Testis (tissue), 3 donors: Measurements from ENCODE around the gene RAB27B. TPM values are rescaled to one million over a fixed set of nuclear protein-coding genes. Genes with fewer than 3 reads are reported as not detected.

Source experiments
- DNase-seq: peaks from one replicate; pipeline ENCODE4 v3.0.0-alpha.2; 2019
- H3K27ac ChIP-seq, 2 donors: fragments of 200-600 bp; sonication (generic); one replicate each; pipeline ENCODE4 v1.5.1; 2019
- H3K27me3 ChIP-seq: fragments of 200-600 bp; sonication (generic); one replicate; pipeline ENCODE4 v1.5.1; 2019
- H3K36me3 ChIP-seq: fragments of 200-600 bp; sonication (generic); one replicate; pipeline ENCODE4 v1.5.1; 2017; ENCODE audit warnings: low read depth; ENCODE audit errors: missing control alignments
- H3K4me1 ChIP-seq: fragments of 200-600 bp; sonication (generic); one replicate; pipeline ENCODE4 v1.5.1; 2019
- H3K4me3 ChIP-seq, 2 donors: fragments of 200-600 bp; sonication (generic); one replicate each; pipeline ENCODE4 v1.5.1; 2017 to 2019
- H3K9me3 ChIP-seq: fragments of 200-600 bp; sonication (generic); one replicate; pipeline ENCODE4 v1.5.1; 2017
- CTCF ChIP-seq, 3 experiments: fragments of 450-650 bp in 2 of 3; fragments of 200-600 bp in 1 of 3; sonication (generic) in 1 of 3; IDR thresholded peaks; one replicate each; pipeline ENCODE4 v1.5.1; 2016 to 2019; ENCODE audit warnings: antibody characterized with exemption in 3 of 3, mild to moderate bottlenecking in 2 of 3, moderate library complexity in 1 of 3
- POLR2A ChIP-seq: fragments of 450-650 bp; IDR thresholded peaks from one replicate; pipeline ENCODE4 v1.6.1; 2017; ENCODE audit warnings: antibody characterized with exemption, mild to moderate bottlenecking, moderate library complexity
- WGBS, 2 donors: methylation state at CpG; one replicate each; pipeline ENCODE4 v1.1.5; 2018; 5-methylcytosine and 5-hydroxymethylcytosine counted together
- intact Hi-C: fragments of 100-400 bp; cut with DNase I; formaldehyde crosslinking; loops from one replicate; pipeline ENCODE4 v1.15.1; 2023; ENCODE audit warnings: low total_unique reads
- polyA plus RNA-seq: library from polyadenylated mRNA; stranded (reverse); fragments of 350-450 nt; fragmentation: Illumina TruSeq; extraction: RNeasy Lipid Tissue Mini Kit (QIAGEN cat#74804); gene quantifications from one replicate; pipeline ENCODE4 v1.2.3, GENCODE V29; 2014; ENCODE audit warnings: low read depth, low replicate concordance; ENCODE audit not compliant: insufficient read depth
- total RNA-seq, 2 donors: library from RNA; depleted of rRNA; stranded (reverse); fragments of >200 nt; gene quantifications; one replicate each; pipeline ENCODE4 v1.2.3, GENCODE V29; 2016

The RAB27B gene
- total and polyA plus RNA-seq, 3 donors from 2014 or later, result 0.93 to 5.8 (median 1.7) TPM

- H3K27me3 ChIP-seq, result no peaks in the 10 kb centered on the region
- DNase-seq, result no peak
- no peaks in the 10 kb centered on the region for H3K9me3 ChIP-seq
- H3K27ac ChIP-seq, result no peak overlapping the region
- 59 to 66% methylated on average over 5 to 6 of the region's 6 CpGs for WGBS, 2 donors
- H3K4me1 ChIP-seq, result no peaks in the 10 kb centered on the region
- intact Hi-C loops, result no loop called here
- H3K4me3 ChIP-seq, result no peak overlapping the region
- H3K36me3 ChIP-seq, result no peaks in the 10 kb centered on the region
- TF ChIP-seq CTCF (IDR thresholded peaks at IDR 0.05) (no peak), POLR2A (no peak)
Measured at GRCh38 chr18:54906331-54907185, 78.3 kb downstream of the RAB27B start.

- TF ChIP-seq CTCF (IDR thresholded peaks at IDR 0.05), result no peak
- no peak for TF ChIP-seq POLR2A
- no peak for DNase-seq
- WGBS, 2 donors, result 85 to 88% methylated on average over 9 to 10 of the region's 11 CpGs
- Histone ChIP-seq H3K4me3 (no peak overlapping the region), H3K27me3 (no peaks in the 10 kb centered on the region), H3K27ac (no peak overlapping the region), H3K36me3 (no peaks in the 10 kb centered on the region), H3K4me1 (no peaks in the 10 kb centered on the region), H3K9me3 (no peaks in the 10 kb centered on the region)
- intact Hi-C loops, result no loop called here
Measured at GRCh38 chr18:54909538-54909937, 81.3 kb downstream of the RAB27B start.

GRCh38 chr18:54910161-54910919 lies 82.1 kb downstream of the RAB27B start:
- no peaks in the 10 kb centered on the region for H3K27me3 ChIP-seq

GRCh38 chr18:54911551-54911950 lies 83.3 kb downstream of the RAB27B start:
- Histone ChIP-seq H3K9me3 (no peaks in the 10 kb centered on the region), H3K36me3 (no peaks in the 10 kb centered on the region), H3K27ac (no peak overlapping the region), H3K4me3 (no peak overlapping the region), H3K27me3 (no peaks in the 10 kb centered on the region), H3K4me1 (no peaks in the 10 kb centered on the region)
- intact Hi-C loops, result no loop called here
- no peak for DNase-seq
- 89 to 91% methylated on average over 2 of the region's 2 CpGs for WGBS, 2 donors
- TF ChIP-seq POLR2A (no peak), CTCF (IDR thresholded peaks at IDR 0.05) (no peak)

More at GRCh38 chr18:54910161-54910919, 82.1 kb downstream of the RAB27B start:
- no peaks in the 10 kb centered on the region for H3K36me3 ChIP-seq
- no peak overlapping the region for H3K27ac ChIP-seq
- H3K4me1 ChIP-seq, result no peaks in the 10 kb centered on the region
- no peak for DNase-seq
- no peak overlapping the region for H3K4me3 ChIP-seq
- intact Hi-C loops, result no loop called here
- H3K9me3 ChIP-seq, result no peaks in the 10 kb centered on the region
- 79% methylated on average over 6 of the region's 6 CpGs; no CpG with 5 or more reads in 1 of the 2 donors for WGBS, 2 donors
- TF ChIP-seq POLR2A (no peak), CTCF (IDR thresholded peaks at IDR 0.05) (no peak)
